ENCODE results near the gene AQP1. TPM values are rescaled to one million over a fixed set of nuclear protein-coding genes. Genes with fewer than 3 reads are reported as not detected.

Gene AQP1
- total and polyA plus RNA-seq, 8 donors, result 91.6 to 1,008 (median 183) TPM

GRCh38 chr7:30888747-30889146, 22.9 kb upstream of the AQP1 start:
- H3K27ac ChIP-seq, result no peak overlapping the region
- no peaks in the 10 kb centered on the region for H3K9me3 ChIP-seq
- intact Hi-C loops (cut with DNase I), result loop anchor here in 1 of 2 donors (10.0 kb wide), 1 partner anchor 74 kb away; no protein-coding TSS in a partner anchor
- peaks cover 27 to 34% of the 10 kb centered on the region in 2 donors for H3K4me1 ChIP-seq
- no peak overlapping the region for H3K4me3 ChIP-seq
- peak in 2 of 4 donors; percentile 41 to 55 for DNase-seq
- peak; percentile 79 for ATAC-seq
- TF ChIP-seq CTCF (IDR thresholded peaks at IDR 0.05), result no peak
- no peaks in the 10 kb centered on the region for H3K36me3 ChIP-seq
- H3K27me3 ChIP-seq, result no peaks in the 10 kb centered on the region

GRCh38 chr7:30890226-30890625, 21.4 kb upstream of the AQP1 start:
- no peaks in the 10 kb centered on the region for H3K9me3 ChIP-seq
- no peak for TF ChIP-seq CTCF (IDR thresholded peaks at IDR 0.05)
- no peaks in the 10 kb centered on the region for H3K36me3 ChIP-seq
- peaks cover 41% of the 10 kb centered on the region in 2 donors for H3K4me1 ChIP-seq
- no peaks in the 10 kb centered on the region for H3K27me3 ChIP-seq
- intact Hi-C loops (cut with DNase I), result no loop called here
- ATAC-seq (no peak), DNase-seq (no peak)
- no peak overlapping the region for H3K27ac ChIP-seq
- no peak overlapping the region for H3K4me3 ChIP-seq

- Histone ChIP-seq H3K4me3 (no peak overlapping the region), H3K27me3 (no peaks in the 10 kb centered on the region), H3K4me1 (peaks cover 40 to 53% of the 10 kb centered on the region in 2 donors), H3K36me3 (no peaks in the 10 kb centered on the region), H3K27ac (peak overlapping the region; percentile 26 to 59), H3K9me3 (no peaks in the 10 kb centered on the region)
- intact Hi-C loops (cut with DNase I), result no loop called here
- DNase-seq (peak in 3 of 4 donors; percentile 61 to 90 (median 75)), ATAC-seq (no peak)
- no peak for TF ChIP-seq CTCF (IDR thresholded peaks at IDR 0.05)
Observed at GRCh38 chr7:30893357-30893756, 18.3 kb upstream of the AQP1 start.

- Histone ChIP-seq H3K9me3 (no peaks in the 10 kb centered on the region), H3K27me3 (no peaks in the 10 kb centered on the region), H3K4me3 (no peak overlapping the region), H3K4me1 (peaks cover 35 to 51% of the 10 kb centered on the region in 2 donors), H3K36me3 (no peaks in the 10 kb centered on the region), H3K27ac (peak overlapping the region; percentile 26 to 59)
- intact Hi-C loops (cut with DNase I), result no loop called here
- DNase-seq, result peak in 1 of 4 donors; percentile 48
- no peak for TF ChIP-seq CTCF (IDR thresholded peaks at IDR 0.05)
- ATAC-seq, result no peak
Observed at GRCh38 chr7:30894009-30894408, 17.6 kb upstream of the AQP1 start.

GRCh38 chr7:30894866-30895605, 16.6 kb upstream of the AQP1 start:
- Histone ChIP-seq H3K36me3 (no peaks in the 10 kb centered on the region), H3K4me1 (peaks cover 33 to 57% of the 10 kb centered on the region in 2 donors), H3K9me3 (no peaks in the 10 kb centered on the region), H3K4me3 (no peak overlapping the region), H3K27me3 (no peaks in the 10 kb centered on the region), H3K27ac (peak overlapping the region; percentile 19 to 59)
- ATAC-seq, result no peak
- intact Hi-C loops (cut with DNase I), result no loop called here
- TF ChIP-seq CTCF (IDR thresholded peaks at IDR 0.05), result no peak
- peak in 1 of 4 donors; percentile 65 for DNase-seq
